ENCODE measurements around the gene PINLYP.
"Not testable (repeated sequence)": the region's sequence is repeated elsewhere in the genome, so short reads cannot be mapped to it uniquely, and the experiment has no call there.

Gene PINLYP

GRCh38 chr19:43595999-43596841 is 20.6 kb downstream of the PINLYP start, which contains the start of the genes IRGQ and ZNF576:
IRGQ (minus strand) TSS chr19:43596134; CDS start chr19:43595338, 796 bp downstream.
ZNF576 (plus strand) TSS chr19:43596595; CDS start chr19:43597109, 514 bp downstream.
- Histone ChIP-seq H3K27ac (ENCODE audit: low read length) (no peak within 1 kb of the TSS), H3K9me3 (ENCODE audit: control insufficient read depth, insufficient read depth, low read length) (no peaks in the 10 kb centered on the region), H3K4me3 (ENCODE audit: low read length) (peak within 1 kb of the TSS; percentile 57), H3K36me3 (ENCODE audit: control insufficient read depth, insufficient read depth, low read length) (peaks cover 19% of the 10 kb centered on the region), H3K4me1 (ENCODE audit: control insufficient read depth, insufficient read depth, low read length) (no peaks in the 10 kb centered on the region), H3K27me3 (ENCODE audit: control insufficient read depth, insufficient read depth, low read length) (no peaks in the 10 kb centered on the region)
- no CpG with 5 or more reads among the region's 60 CpGs for WGBS (ENCODE audit: insufficient coverage, insufficient read length)
- peak; percentile 99 for DNase-seq (ENCODE audit: low read depth, low spot score)

- no CpG with 5 or more reads among the region's 7 CpGs for WGBS (ENCODE audit: insufficient coverage, insufficient read length)
- no peak for DNase-seq (ENCODE audit: low read depth, low spot score)
- Histone ChIP-seq H3K36me3 (ENCODE audit: control insufficient read depth, insufficient read depth, low read length) (peaks cover 17% of the 10 kb centered on the region), H3K27me3 (ENCODE audit: control insufficient read depth, insufficient read depth, low read length) (no peaks in the 10 kb centered on the region), H3K4me3 (ENCODE audit: low read length) (peak overlapping the region; percentile 56; the same call in 1 of the 2 replicates), H3K9me3 (ENCODE audit: control insufficient read depth, insufficient read depth, low read length) (no peaks in the 10 kb centered on the region), H3K27ac (ENCODE audit: low read length) (no peak overlapping the region), H3K4me1 (ENCODE audit: control insufficient read depth, insufficient read depth, low read length) (no peaks in the 10 kb centered on the region)
Measured at GRCh38 chr19:43596842-43597461, 21.4 kb downstream of the PINLYP start.

GRCh38 chr19:43597876-43598275 is 22.3 kb downstream of the PINLYP start:
- H3K9me3 ChIP-seq (ENCODE audit: control insufficient read depth, insufficient read depth, low read length), result no peaks in the 10 kb centered on the region
- peaks cover 8% of the 10 kb centered on the region for H3K36me3 ChIP-seq (ENCODE audit: control insufficient read depth, insufficient read depth, low read length)
- H3K27me3 ChIP-seq (ENCODE audit: control insufficient read depth, insufficient read depth, low read length), result no peaks in the 10 kb centered on the region
- WGBS (ENCODE audit: insufficient coverage, insufficient read length), result no CpG with 5 or more reads among the region's 5 CpGs
- H3K4me3 ChIP-seq (ENCODE audit: low read length), result no peak overlapping the region
- H3K27ac ChIP-seq (ENCODE audit: low read length), result no peak overlapping the region
- no peaks in the 10 kb centered on the region for H3K4me1 ChIP-seq (ENCODE audit: control insufficient read depth, insufficient read depth, low read length)
- DNase-seq (ENCODE audit: low read depth, low spot score), result no peak

GRCh38 chr19:43598445-43599240 is 23.0 kb downstream of the PINLYP start:
- Histone ChIP-seq H3K27me3 (ENCODE audit: control insufficient read depth, insufficient read depth, low read length) (no peaks in the 10 kb centered on the region), H3K36me3 (ENCODE audit: control insufficient read depth, insufficient read depth, low read length) (peaks cover 4% of the 10 kb centered on the region), H3K4me1 (ENCODE audit: control insufficient read depth, insufficient read depth, low read length) (no peaks in the 10 kb centered on the region), H3K27ac (ENCODE audit: low read length) (no peak overlapping the region), H3K4me3 (ENCODE audit: low read length) (no peak overlapping the region), H3K9me3 (ENCODE audit: control insufficient read depth, insufficient read depth, low read length) (no peaks in the 10 kb centered on the region)
- DNase-seq (ENCODE audit: low read depth, low spot score), result no peak
- no CpG with 5 or more reads among the region's 19 CpGs for WGBS (ENCODE audit: insufficient coverage, insufficient read length)

GRCh38 chr19:43599635-43600295 is 24.2 kb downstream of the PINLYP start:
- H3K9me3 ChIP-seq (ENCODE audit: control insufficient read depth, insufficient read depth, low read length), result no peaks in the 10 kb centered on the region
- no peaks in the 10 kb centered on the region for H3K27me3 ChIP-seq (ENCODE audit: control insufficient read depth, insufficient read depth, low read length)
- no peak overlapping the region for H3K4me3 ChIP-seq (ENCODE audit: low read length)
- no CpG with 5 or more reads among the region's 4 CpGs for WGBS (ENCODE audit: insufficient coverage, insufficient read length)
- H3K4me1 ChIP-seq (ENCODE audit: control insufficient read depth, insufficient read depth, low read length), result no peaks in the 10 kb centered on the region
- H3K27ac ChIP-seq (ENCODE audit: low read length), result no peak overlapping the region
- H3K36me3 ChIP-seq (ENCODE audit: control insufficient read depth, insufficient read depth, low read length), result peaks cover 4% of the 10 kb centered on the region
- DNase-seq (ENCODE audit: low read depth, low spot score), result no peak

DNA sequence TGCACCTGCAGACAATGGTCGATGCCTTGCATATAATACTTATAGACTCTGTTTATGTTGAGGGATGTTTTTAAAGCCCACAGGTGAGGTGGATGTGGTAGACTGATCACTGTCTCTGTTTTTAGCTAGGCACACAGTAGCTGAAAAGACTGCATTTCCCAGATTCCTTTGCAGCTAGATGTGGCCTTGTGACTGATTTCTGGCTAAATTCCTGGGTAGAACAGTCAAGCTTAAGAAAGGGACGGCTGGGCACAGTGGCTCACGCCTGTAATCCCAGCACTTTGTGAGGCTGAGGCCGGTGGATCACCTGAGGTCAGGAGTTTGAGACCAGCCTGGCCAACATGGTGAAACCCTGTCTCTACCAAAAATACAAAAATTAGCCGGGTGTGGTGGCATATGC is 24.7 kb downstream of the PINLYP start:
- not testable (repeated sequence) for H3K36me3 ChIP-seq (ENCODE audit: control insufficient read depth, insufficient read depth, low read length); H3K27me3 ChIP-seq (ENCODE audit: control insufficient read depth, insufficient read depth, low read length)
- WGBS (ENCODE audit: insufficient coverage, insufficient read length), result no CpG with 5 or more reads among the region's 5 CpGs

GRCh38 chr19:43605875-43606568 is 30.4 kb downstream of the PINLYP start:
- no peak for DNase-seq (ENCODE audit: low read depth, low spot score)
- no peaks in the 10 kb centered on the region for H3K9me3 ChIP-seq (ENCODE audit: control insufficient read depth, insufficient read depth, low read length)
- no CpG with 5 or more reads among the region's 7 CpGs for WGBS (ENCODE audit: insufficient coverage, insufficient read length)
- H3K36me3 ChIP-seq (ENCODE audit: control insufficient read depth, insufficient read depth, low read length), result no peaks in the 10 kb centered on the region; the same call in 1 of the 2 replicates
- H3K4me1 ChIP-seq (ENCODE audit: control insufficient read depth, insufficient read depth, low read length), result no peaks in the 10 kb centered on the region
- no peak overlapping the region for H3K27ac ChIP-seq (ENCODE audit: low read length)
- H3K4me3 ChIP-seq (ENCODE audit: low read length), result no peak overlapping the region
- H3K27me3 ChIP-seq (ENCODE audit: control insufficient read depth, insufficient read depth, low read length), result no peaks in the 10 kb centered on the region

More for the DNA sequence above, 24.7 kb downstream of the PINLYP start:
- H3K4me1 ChIP-seq (ENCODE audit: control insufficient read depth, insufficient read depth, low read length); H3K27ac ChIP-seq (ENCODE audit: low read length); H3K9me3 ChIP-seq (ENCODE audit: control insufficient read depth, insufficient read depth, low read length); H3K4me3 ChIP-seq (ENCODE audit: low read length); DNase-seq (ENCODE audit: low read depth, low spot score): not testable (repeated sequence)

DNA sequence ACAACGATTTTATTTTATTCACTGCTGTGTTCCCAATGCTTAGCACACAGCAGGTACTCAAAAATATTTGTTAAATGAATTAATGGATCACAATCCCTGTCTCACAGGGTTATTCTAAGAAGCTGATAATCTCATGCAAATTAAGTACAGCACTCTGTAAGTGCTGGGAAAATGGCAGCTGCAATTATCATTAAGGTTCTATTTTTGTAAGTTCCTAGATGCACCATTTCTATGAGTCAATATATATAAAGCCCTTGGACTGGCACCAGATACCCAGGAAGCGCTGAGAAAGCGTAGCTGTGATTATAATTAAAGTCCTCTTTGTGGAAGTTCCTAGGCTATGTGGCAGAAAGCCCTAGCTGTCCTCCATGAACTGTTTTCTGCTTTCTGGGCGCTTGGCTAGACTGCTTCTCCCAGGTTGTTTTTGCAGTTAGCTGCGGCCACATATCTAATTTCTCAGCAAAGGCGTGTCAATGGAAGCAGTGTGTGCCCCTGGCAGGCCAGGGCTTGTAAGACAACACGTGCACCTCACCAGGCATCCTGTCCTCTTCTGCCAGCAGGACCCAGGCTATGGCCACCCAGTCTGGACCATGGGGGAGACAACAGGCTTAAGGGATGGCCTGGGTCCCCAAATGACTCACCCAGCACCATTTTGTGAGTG is 31.1 kb downstream of the PINLYP start:
- no peak for DNase-seq (ENCODE audit: low read depth, low spot score)
- no peaks in the 10 kb centered on the region for H3K9me3 ChIP-seq (ENCODE audit: control insufficient read depth, insufficient read depth, low read length)
- WGBS (ENCODE audit: insufficient coverage, insufficient read length), result no CpG with 5 or more reads among the region's 7 CpGs

More for the DNA sequence above, 31.1 kb downstream of the PINLYP start:
- no peaks in the 10 kb centered on the region for H3K4me1 ChIP-seq (ENCODE audit: control insufficient read depth, insufficient read depth, low read length)
- no peak overlapping the region for H3K27ac ChIP-seq (ENCODE audit: low read length)
- no peak overlapping the region for H3K4me3 ChIP-seq (ENCODE audit: low read length)
- H3K27me3 ChIP-seq (ENCODE audit: control insufficient read depth, insufficient read depth, low read length), result no peaks in the 10 kb centered on the region
- H3K36me3 ChIP-seq (ENCODE audit: control insufficient read depth, insufficient read depth, low read length), result no peaks in the 10 kb centered on the region; the same call in 1 of the 2 replicates

Data from iPS DF 6.9 (cell line).